ENCODE data around the gene IFI44. TPM values are rescaled to one million over a fixed set of nuclear protein-coding genes. Genes with fewer than 3 reads are reported as not detected.
A peak's percentile ranks its signal among the peaks of the same experiment; 100 is the strongest.

IFI44 gene
- total RNA-seq, 2 experiments from 2014 or later, result 187 to 190 TPM

- peaks cover 57% of the 10 kb centered on the region for H3K4me1 Mint-ChIP-seq
- POLR2A ChIA-PET, result interaction anchor here (0.6 kb wide), 1 partner anchor 31 kb away, joined by 3 read pairs; no protein-coding TSS in a partner anchor
- no peak overlapping the region for H3K4me3 Mint-ChIP-seq
- peaks cover 78% of the 10 kb centered on the region for H3K36me3 Mint-ChIP-seq (ENCODE audit: low read depth)
- H3K27ac Mint-ChIP-seq, result no peak overlapping the region
- CTCF ChIA-PET, result interaction anchor here (0.9 to 1.4 kb wide), 2 partner anchors 15 to 17 kb away, joined by 3 read pairs; no protein-coding TSS in a partner anchor
- H3K9me3 Mint-ChIP-seq, result no peaks in the 10 kb centered on the region
- no peaks in the 10 kb centered on the region for H3K27me3 Mint-ChIP-seq
- DNase-seq, result no peak
Observed at GRCh38 chr1:78658901-78659300, 9.3 kb downstream of the IFI44 start.

- Mint-ChIP-seq H3K27ac (no peak overlapping the region), H3K4me3 (no peak overlapping the region), H3K27me3 (no peaks in the 10 kb centered on the region), H3K9me3 (no peaks in the 10 kb centered on the region), H3K36me3 (ENCODE audit: low read depth) (peaks cover 62% of the 10 kb centered on the region), H3K4me1 (peaks cover 29% of the 10 kb centered on the region)
- ChIA-PET POLR2A (no interaction called here), CTCF (interaction anchor here (0.9 to 1.0 kb wide), 2 partner anchors 10 to 44 kb away, joined by 3 read pairs; partner anchors contain the start of gene IFI44L)
- no peak for DNase-seq
Observed at GRCh38 chr1:78663923-78664322, 14.3 kb downstream of the IFI44 start.

- no peak overlapping the region for H3K4me3 Mint-ChIP-seq
- H3K4me1 Mint-ChIP-seq, result peaks cover 22% of the 10 kb centered on the region
Observed at GRCh38 chr1:78664763-78665162, 15.1 kb downstream of the IFI44 start.

GRCh38 chr1:78665809-78666208, 16.2 kb downstream of the IFI44 start:
- Mint-ChIP-seq H3K4me3 (no peak overlapping the region), H3K27ac (no peak overlapping the region), H3K27me3 (no peaks in the 10 kb centered on the region), H3K36me3 (ENCODE audit: low read depth) (peaks cover 51% of the 10 kb centered on the region), H3K4me1 (peaks cover 23% of the 10 kb centered on the region), H3K9me3 (no peaks in the 10 kb centered on the region)
- DNase-seq, result no peak
- ChIA-PET CTCF (interaction anchor here (1.7 kb wide), 1 partner anchor 39 kb away, joined by 4 read pairs; no protein-coding TSS in a partner anchor), POLR2A (interaction anchor here (0.5 kb wide), 1 partner anchor 29 kb away, joined by 3 read pairs; no protein-coding TSS in a partner anchor)

More at GRCh38 chr1:78664763-78665162, 15.1 kb downstream of the IFI44 start:
- no peaks in the 10 kb centered on the region for H3K9me3 Mint-ChIP-seq
- peaks cover 55% of the 10 kb centered on the region for H3K36me3 Mint-ChIP-seq (ENCODE audit: low read depth)
- ChIA-PET CTCF (interaction anchor here (0.9 to 1.0 kb wide), 2 partner anchors 9 to 45 kb away, joined by 3 read pairs; partner anchors contain the start of gene IFI44L), POLR2A (no interaction called here)
- H3K27me3 Mint-ChIP-seq, result no peaks in the 10 kb centered on the region
- H3K27ac Mint-ChIP-seq, result no peak overlapping the region
- no peak for DNase-seq

- Mint-ChIP-seq H3K4me3 (no peak overlapping the region), H3K4me1 (peaks cover 24% of the 10 kb centered on the region), H3K36me3 (ENCODE audit: low read depth) (peaks cover 44% of the 10 kb centered on the region), H3K27me3 (no peaks in the 10 kb centered on the region), H3K9me3 (no peaks in the 10 kb centered on the region), H3K27ac (no peak overlapping the region)
- POLR2A ChIA-PET, result no interaction called here
- CTCF ChIA-PET, result interaction anchor here (0.7 to 1.3 kb wide), 2 partner anchors 8 to 11 kb away, joined by 3 to 6 read pairs; no protein-coding TSS in a partner anchor
- DNase-seq, result no peak
Observed at GRCh38 chr1:78667939-78668338, 18.3 kb downstream of the IFI44 start.

- Mint-ChIP-seq H3K27ac (no peak overlapping the region), H3K27me3 (no peaks in the 10 kb centered on the region), H3K4me3 (no peak overlapping the region), H3K4me1 (peaks cover 19% of the 10 kb centered on the region), H3K9me3 (no peaks in the 10 kb centered on the region), H3K36me3 (ENCODE audit: low read depth) (peaks cover 42% of the 10 kb centered on the region)
- POLR2A ChIA-PET, result no interaction called here
- no peak for DNase-seq
- CTCF ChIA-PET, result interaction anchor here (0.7 kb wide), 1 partner anchor 7 kb away, joined by 3 read pairs; no protein-coding TSS in a partner anchor
Observed at GRCh38 chr1:78668427-78668826, 18.8 kb downstream of the IFI44 start.

- ChIA-PET CTCF (interaction anchor here (0.9 to 2.3 kb wide), 4 partner anchors 34 to 702 kb away, joined by 3 to 6 read pairs (median 4); partner anchors contain the start of gene IFI44L), POLR2A (no interaction called here)
- Mint-ChIP-seq H3K36me3 (ENCODE audit: low read depth) (peaks cover 20% of the 10 kb centered on the region), H3K27ac (no peak overlapping the region), H3K9me3 (no peaks in the 10 kb centered on the region), H3K4me1 (peaks cover 37% of the 10 kb centered on the region), H3K27me3 (no peaks in the 10 kb centered on the region), H3K4me3 (no peak overlapping the region)
- DNase-seq, result no peak
Observed at GRCh38 chr1:78672428-78672827, 22.8 kb downstream of the IFI44 start.

GRCh38 chr1:78673120-78673519, 23.5 kb downstream of the IFI44 start:
- Mint-ChIP-seq H3K27me3 (no peaks in the 10 kb centered on the region), H3K4me1 (peaks cover 44% of the 10 kb centered on the region), H3K4me3 (no peak overlapping the region), H3K9me3 (no peaks in the 10 kb centered on the region), H3K36me3 (ENCODE audit: low read depth) (peaks cover 27% of the 10 kb centered on the region), H3K27ac (no peak overlapping the region)
- peak; percentile 50 for DNase-seq
- ChIA-PET POLR2A (interaction anchor here (1.0 kb wide), 1 partner anchor 51 kb away, joined by 7 read pairs; no protein-coding TSS in a partner anchor), CTCF (interaction anchor here (0.9 to 2.3 kb wide), 4 partner anchors 33 to 702 kb away, joined by 3 to 6 read pairs (median 4); partner anchors contain the start of gene IFI44L)

GRCh38 chr1:78676347-78676982, 26.8 kb downstream of the IFI44 start:
- peaks cover 26% of the 10 kb centered on the region for H3K36me3 Mint-ChIP-seq (ENCODE audit: low read depth)
- POLR2A ChIA-PET, result no interaction called here
- H3K27ac Mint-ChIP-seq, result peak overlapping the region; percentile 10
- peak; percentile 79 for DNase-seq
- H3K27me3 Mint-ChIP-seq, result peaks cover 4% of the 10 kb centered on the region
- CTCF ChIA-PET, result interaction anchor here (0.7 to 1.2 kb wide), 6 partner anchors 8 to 59 kb away, joined by 3 to 6 read pairs (median 3); partner anchors contain the start of gene IFI44L
- peaks cover 40% of the 10 kb centered on the region for H3K4me1 Mint-ChIP-seq
- peaks cover 4% of the 10 kb centered on the region for H3K9me3 Mint-ChIP-seq
- H3K4me3 Mint-ChIP-seq, result no peak overlapping the region

GRCh38 chr1:78676993-78677392, 27.4 kb downstream of the IFI44 start:
- Mint-ChIP-seq H3K36me3 (ENCODE audit: low read depth) (peaks cover 20% of the 10 kb centered on the region), H3K9me3 (peaks cover 4% of the 10 kb centered on the region), H3K27me3 (peaks cover 4% of the 10 kb centered on the region), H3K4me3 (no peak overlapping the region), H3K27ac (no peak overlapping the region), H3K4me1 (peaks cover 35% of the 10 kb centered on the region)
- ChIA-PET CTCF (interaction anchor here (0.5 kb wide), 1 partner anchor 76 kb away, joined by 3 read pairs; no protein-coding TSS in a partner anchor), POLR2A (no interaction called here)
- DNase-seq, result no peak

GRCh38 chr1:78677788-78678187, 28.2 kb downstream of the IFI44 start:
- Mint-ChIP-seq H3K27ac (peak overlapping the region; percentile 86), H3K9me3 (peaks cover 4% of the 10 kb centered on the region), H3K36me3 (ENCODE audit: low read depth) (peaks cover 19% of the 10 kb centered on the region), H3K4me3 (no peak overlapping the region), H3K4me1 (peaks cover 37% of the 10 kb centered on the region), H3K27me3 (peaks cover 9% of the 10 kb centered on the region)
- DNase-seq, result no peak
- POLR2A ChIA-PET, result interaction anchor here (0.8 to 0.9 kb wide), 2 partner anchors 58 to 673 kb away, joined by 3 read pairs; partner anchors contain the start of genes DNAJB4 and IFI44L
- CTCF ChIA-PET, result interaction anchor here (0.5 to 2.3 kb wide), 4 partner anchors 10 to 77 kb away, joined by 3 to 6 read pairs (median 4); partner anchors contain the start of gene IFI44L

- peak overlapping the region; percentile 86 for H3K27ac Mint-ChIP-seq
Observed at GRCh38 chr1:78678324-78678723, 28.7 kb downstream of the IFI44 start.

GRCh38 chr1:78681265-78681664, 31.6 kb downstream of the IFI44 start:
- Mint-ChIP-seq H3K27me3 (peaks cover 14% of the 10 kb centered on the region), H3K9me3 (peaks cover 4% of the 10 kb centered on the region), H3K4me3 (no peak overlapping the region), H3K27ac (no peak overlapping the region), H3K36me3 (ENCODE audit: low read depth) (peaks cover 15% of the 10 kb centered on the region), H3K4me1 (peaks cover 34% of the 10 kb centered on the region)
- DNase-seq, result no peak
- ChIA-PET CTCF (interaction anchor here (0.8 kb wide), 1 partner anchor 59 kb away, joined by 3 read pairs; no protein-coding TSS in a partner anchor), POLR2A (no interaction called here)

More at GRCh38 chr1:78678324-78678723, 28.7 kb downstream of the IFI44 start:
- Mint-ChIP-seq H3K36me3 (ENCODE audit: low read depth) (peaks cover 15% of the 10 kb centered on the region), H3K27me3 (peaks cover 9% of the 10 kb centered on the region), H3K4me3 (peak overlapping the region; percentile 34), H3K9me3 (peaks cover 4% of the 10 kb centered on the region), H3K4me1 (peaks cover 40% of the 10 kb centered on the region)
- ChIA-PET CTCF (interaction anchor here (0.6 to 2.3 kb wide), 3 partner anchors 11 to 61 kb away, joined by 3 to 6 read pairs (median 5); partner anchors contain the start of gene IFI44L), POLR2A (interaction anchor here (0.8 to 0.9 kb wide), 2 partner anchors 59 to 674 kb away, joined by 3 read pairs; partner anchors contain the start of genes DNAJB4 and IFI44L)
- peak; percentile 36 for DNase-seq

Data from activated CD4-positive, alpha-beta T cell treated with anti-CD3 and anti-CD28 coated beads, Interleukin-2, amount 10 ng/mL, durations not matched to agents 7 days and 5 days (primary cell).